ENCODE data around the gene TMEM39B.
"Not testable (repeated sequence)": the region's sequence is repeated elsewhere in the genome, so short reads cannot be mapped to it uniquely, and the experiment has no call there.

Gene TMEM39B

DNA sequence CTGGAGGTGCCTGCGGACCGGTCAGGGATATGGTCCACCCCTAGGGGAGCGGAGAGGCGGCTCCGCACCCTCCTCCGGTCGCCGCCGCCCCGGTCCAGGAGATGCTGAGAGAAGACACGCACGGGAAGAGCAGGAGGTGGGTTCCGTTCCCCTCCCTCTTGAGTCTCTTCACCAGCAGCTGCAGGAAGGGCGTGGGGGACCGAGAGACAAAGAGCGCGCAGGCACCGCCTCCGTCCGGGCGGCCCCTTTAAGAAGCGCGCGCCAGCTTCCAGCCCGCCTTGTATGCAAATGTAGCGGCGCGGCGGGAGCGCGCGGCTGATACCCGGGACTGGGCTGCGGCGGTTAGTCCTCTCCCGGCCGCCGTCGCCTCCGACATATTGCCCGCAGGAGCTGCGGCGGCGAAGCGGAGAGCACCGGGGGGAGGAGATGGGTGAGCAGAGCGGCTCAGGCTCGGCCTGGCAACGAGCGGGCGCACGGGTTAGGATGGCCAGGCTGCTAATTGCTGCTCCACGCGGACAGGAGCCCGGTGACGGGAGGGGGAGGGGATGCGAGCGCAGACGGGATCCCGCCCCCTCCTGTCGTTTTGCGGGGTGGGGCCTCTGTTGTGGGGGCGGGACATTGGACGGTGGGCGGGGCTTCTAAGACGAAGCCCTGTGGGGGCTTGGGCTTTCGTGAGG is at the start of gene TMEM39B:
Gene TMEM39B (plus strand): TSS at position 318 of the 677 bp plus-strand sequence. CDS start 109 bp downstream, at position 427.
- DNase-seq: peak; percentile 94

DNA sequence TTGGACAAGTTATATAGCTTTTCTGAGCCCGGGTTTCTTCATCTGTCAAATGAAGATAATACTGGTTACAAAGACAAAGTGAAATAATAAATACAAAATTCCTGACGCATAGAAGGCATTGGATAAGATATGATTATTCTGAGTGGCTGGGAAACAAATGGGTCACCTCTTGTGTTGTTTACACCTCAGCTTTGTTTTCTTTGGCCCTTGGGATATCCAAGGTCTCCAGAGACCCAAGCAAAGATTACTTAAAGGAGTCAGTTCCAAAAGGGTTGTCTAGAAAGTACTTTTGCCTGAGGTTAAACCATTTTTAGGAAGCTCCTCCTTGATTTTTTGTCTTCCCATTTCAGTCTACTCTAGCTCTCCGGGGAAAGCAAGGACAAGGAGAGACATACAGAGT is 49.4 kb upstream of the TMEM39B start:
- no peak for DNase-seq

DNA sequence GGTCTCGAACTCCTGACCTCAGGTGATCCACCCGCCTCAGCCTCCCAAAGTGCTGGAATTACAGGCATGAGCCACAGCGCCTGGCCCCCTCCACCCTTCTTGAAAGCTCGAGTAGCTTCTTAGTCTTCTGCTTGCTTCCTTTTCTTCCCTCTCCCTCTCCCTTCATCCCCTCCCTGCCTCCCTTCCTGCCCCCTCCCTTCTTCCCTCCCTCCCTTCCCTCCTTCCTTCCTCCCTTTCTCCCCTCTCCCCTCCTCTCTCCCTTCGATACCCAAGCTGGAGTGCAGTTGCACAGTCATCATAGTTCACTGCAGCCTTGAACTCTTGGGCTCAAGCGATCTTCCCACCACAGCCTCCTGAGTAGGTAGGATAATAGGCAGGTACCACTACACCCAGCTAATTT is 47.2 kb upstream of the TMEM39B start:
- DNase-seq: no peak

DNA sequence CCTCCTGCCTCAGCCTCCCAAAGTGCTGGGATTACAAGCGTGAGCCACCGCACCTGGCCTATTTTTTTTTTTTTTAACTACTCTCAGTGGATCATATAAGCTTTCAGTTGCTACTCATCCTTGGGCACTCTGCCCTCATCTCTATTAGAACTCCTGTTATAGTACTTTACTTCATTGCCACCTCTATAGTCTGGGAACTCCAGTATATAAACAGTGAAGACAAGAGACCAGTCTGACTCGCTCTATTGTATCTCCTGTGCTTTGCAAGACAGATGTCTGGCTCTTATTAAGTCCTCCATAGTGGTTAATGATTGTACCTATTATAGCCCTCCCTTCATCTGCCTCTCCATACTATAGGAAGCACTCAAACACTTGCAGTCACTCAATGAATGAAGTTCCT is 44.0 kb upstream of the TMEM39B start:
- no peak for DNase-seq

DNA sequence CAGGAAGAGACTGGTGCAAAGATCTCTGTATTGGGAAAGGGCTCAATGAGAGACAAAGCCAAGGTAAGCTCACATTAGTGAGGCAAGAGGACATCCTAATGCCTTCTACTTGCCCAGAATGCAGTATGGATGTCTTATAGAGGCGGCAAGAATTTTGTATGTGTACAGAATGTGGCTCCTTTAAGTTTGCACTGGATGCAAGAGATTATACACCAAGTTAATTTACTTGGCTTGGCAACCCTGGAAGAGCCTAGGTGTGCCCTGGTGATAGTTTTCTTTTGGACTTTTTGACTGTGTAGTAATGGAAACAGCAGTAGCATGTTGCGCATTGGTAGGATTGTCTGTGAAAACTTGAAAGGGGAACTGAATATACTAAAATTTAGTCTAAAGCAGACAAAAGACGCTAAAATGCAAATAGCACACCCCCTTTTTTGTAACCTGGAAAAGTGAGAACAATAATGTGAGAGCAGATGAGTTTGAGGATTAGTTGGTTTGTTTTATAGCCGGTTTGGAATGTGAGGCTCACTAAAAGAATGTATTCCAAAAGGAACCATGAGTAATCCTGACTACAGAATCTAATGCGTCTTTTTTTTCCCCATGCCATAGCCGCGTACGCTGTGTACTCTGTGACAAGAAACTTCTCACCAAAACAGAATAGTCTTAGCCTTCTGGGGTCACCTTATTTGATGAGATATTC is 41.0 kb upstream of the TMEM39B start:
- no peak for DNase-seq

DNA sequence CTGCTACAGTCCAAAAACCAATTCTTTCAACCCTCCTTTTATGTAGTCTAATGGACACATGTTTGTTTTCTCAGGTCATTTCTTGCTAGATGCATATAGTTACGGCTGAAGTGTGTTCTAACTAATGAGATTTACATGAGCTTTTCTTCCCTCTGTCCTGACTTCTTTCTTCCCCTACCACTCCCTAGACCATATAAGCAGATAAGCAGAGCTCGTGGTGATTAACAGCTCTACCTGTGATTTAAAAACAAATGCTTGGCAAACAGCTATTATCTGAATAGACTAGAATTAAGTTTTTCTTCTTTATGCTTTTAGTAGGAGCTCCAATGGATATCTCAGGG is 40.5 kb upstream of the TMEM39B start:
- DNase-seq: no peak

DNA sequence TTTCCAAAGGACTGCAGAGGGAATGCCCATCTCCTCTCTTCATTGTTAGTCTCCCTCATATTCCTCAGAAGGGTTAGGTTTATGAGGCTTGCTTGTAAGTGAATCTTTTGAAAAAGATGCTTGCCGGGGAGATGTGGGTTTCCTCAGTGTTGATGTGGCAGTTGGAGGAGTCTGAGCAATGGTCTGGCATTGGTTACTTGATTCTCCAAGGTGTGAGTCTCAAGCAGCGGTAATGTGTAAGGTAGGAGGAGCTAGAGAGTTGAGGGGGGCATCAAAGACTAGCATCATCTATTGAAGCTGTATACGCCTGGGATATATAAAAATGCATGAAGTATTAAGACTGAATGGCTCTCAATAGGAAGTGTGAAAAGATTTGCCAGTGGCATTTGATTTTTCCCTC is 37.6 kb upstream of the TMEM39B start:
- DNase-seq: no peak

DNA sequence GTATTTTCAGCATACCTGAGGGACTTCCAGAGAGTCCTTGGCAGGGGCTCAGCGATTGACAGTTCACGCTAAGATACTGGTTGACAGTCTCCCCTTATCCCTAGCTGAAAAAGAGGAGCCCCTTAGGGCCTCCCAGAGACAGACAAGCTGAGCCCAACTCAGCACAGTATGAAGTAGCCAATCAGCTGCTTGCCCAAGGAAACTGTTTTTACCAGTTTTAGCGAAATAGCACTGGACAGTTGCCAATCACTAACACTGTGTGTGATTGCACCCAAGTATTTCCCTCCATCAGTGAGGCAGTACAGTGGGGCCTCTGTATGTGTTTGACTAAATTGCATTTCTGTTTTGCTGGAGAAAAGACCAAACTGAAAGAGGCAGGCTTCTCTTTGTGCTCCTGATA is 32.0 kb upstream of the TMEM39B start:
- no peak for DNase-seq

DNA sequence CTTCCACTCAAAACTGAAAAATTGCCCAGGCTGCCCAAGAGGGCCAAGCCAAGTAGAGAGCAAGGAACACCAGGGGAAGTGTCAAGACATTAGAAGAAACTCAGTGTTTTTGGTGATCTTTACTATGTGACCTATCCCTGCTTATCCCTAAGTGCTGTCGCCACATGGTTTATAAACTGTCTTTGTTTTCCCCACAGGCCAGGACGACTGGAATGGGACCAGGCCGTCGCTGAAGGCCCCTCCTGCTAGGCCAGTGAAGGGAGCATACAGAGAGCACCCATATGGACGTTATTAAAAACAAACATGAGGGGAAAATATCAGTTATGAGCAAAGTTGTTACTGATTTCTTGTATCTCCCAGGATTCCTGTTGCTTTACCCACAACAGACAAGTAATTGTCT is 30.4 kb upstream of the TMEM39B start:
- DNase-seq: no peak

DNA sequence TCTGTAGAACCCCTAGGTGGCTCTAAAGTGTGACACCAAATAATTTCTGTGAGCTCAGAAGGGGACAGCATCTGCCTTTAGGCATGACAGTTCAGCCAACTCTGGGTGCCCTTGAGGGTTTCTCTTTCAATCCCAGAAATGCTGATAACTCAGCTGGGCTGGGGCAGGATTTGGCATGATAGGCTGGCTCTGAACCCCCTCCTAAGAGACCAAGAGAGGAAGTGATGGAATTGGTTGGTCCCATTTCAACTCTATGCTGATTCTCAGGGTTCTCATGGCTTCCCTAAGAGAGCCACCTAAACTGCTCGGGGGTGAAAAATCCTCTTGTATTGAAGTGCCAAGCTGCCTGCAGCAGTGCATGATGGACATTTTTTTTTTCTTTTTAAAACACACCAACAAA is 28.5 kb upstream of the TMEM39B start:
- DNase-seq: no peak

DNA sequence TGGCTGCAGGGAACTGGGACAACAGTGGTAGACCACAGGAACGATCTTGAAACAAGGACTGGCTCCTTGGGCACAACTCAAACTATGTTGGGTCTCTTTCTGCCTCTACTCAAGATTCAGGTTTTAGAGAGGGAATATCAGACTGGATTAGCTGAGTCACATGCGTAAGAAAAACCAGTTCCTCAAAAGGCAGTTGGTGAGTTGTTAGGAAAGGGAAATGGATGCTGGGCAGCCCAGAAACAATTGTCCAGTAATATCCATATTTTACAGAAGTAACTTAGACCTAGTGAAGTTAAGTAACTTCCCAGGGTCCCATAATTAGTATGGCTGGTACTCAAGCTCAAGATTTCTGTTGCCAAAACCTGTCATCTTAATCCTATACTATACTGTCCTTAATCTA is 27.0 kb upstream of the TMEM39B start:
- DNase-seq: no peak

DNA sequence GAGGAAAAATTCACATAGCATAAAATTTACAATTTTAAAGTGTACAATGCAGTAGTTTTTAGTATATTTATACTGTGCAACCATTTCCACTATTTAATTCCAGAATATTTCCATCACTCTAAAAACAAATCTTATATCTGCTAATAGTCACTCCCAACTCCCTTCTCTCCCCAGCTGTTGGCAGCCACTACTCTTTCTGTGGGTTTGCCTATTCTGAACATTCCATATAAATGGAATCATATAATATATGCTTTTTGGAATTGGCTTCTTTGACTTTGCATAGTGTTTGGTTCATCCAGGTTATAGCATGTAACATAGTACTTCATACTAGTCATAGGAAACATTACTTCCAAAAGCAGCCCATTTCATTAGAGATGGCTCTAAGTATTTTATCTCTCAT is 25.0 kb upstream of the TMEM39B start:
- DNase-seq: no peak

DNA sequence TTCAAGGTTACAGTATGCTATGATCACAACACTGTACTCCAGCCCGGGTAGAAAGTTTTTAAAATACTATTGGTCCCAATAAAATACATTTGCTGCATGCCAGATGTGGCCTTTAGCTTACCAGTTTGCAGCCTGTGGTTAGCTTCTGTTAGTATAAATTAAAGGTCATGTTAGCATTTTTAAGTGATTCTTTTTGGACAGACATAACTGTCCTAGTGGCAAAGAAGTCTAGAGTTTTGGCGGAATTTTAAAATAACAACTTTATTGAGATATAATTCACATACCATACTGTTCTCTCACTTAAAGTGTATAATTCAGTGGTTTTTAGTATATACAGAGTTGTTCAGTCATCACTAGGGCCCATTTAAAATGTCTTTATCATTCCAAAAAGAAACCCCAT is 24.3 kb upstream of the TMEM39B start:
- DNase-seq: no peak

DNA sequence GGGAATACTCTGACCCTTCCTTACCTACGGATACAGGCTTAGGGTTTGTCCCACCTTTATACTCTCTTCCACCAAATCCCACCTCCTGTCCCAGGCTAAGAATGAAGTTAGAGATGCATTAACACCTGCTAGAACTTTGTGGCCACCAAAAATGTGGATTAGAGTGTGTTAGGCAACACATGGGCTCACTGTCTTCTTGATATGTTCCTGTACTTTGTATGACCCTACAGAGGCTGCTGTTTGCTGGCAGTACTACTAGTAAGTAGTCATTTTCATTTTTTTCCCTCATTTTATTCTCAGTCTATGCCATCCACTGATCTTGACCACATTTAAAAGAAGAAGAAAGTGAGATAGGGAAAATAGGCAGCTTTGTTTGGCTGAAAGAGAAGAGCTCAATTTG is 21.0 kb upstream of the TMEM39B start:
- DNase-seq: no peak

DNA sequence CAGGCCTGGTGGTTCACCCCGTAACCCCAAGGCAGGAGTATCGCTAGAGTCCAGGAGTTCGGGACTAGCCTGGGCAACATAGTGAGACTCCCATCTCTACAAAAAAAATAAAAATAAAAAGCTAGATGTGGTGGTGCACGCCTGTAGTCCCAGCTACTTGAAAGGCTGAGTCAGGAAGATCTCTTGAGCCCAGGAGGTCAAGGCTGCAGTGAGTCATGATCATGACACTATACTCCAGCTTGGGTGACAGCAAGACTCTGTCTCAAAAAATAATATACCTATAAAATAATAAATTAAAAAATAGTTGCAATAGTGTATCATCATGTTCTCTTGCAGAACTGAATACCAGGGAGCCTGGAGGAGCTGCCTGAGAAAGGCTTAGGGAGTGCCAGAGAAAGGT is 19.9 kb upstream of the TMEM39B start:
- no peak for DNase-seq

DNA sequence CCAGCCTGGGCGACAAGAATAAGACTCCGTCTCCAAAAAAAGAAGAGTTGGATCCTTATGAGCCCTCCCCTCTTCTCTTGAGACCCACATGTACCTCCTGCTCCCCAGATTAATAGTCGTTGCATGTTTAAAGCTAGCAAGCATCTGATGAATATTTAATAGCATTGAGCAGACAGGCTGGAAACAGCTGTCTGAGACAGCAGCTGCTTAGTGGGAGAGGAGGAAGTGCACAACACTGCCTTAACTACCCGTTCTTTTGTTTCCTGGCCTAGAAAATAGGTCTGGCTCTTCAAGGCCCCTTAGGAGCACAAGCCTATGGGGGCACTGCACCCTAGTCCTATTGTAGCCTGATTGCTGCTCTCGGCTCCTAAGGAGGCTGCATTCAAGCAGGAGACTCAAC is 17.3 kb upstream of the TMEM39B start:
- no peak for DNase-seq

DNA sequence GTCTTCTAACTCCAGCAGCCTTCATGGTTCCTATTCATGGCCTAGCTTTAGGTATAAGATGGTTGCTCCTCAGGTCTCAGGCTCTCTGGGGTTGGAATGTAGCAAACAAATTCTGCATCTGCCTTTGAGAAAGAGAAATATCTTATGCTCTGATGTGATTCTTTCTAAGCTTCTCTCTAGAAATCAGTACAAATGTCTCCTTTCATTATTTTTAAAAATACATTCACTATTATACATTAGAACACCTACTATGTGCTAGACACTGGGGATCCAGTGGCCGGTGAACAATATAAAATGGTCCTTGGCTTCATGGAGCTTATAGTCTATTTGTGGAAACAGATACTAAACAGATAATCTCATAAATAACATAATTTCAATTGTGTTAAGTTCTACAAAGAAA is 16.1 kb upstream of the TMEM39B start:
- no peak for DNase-seq

DNA sequence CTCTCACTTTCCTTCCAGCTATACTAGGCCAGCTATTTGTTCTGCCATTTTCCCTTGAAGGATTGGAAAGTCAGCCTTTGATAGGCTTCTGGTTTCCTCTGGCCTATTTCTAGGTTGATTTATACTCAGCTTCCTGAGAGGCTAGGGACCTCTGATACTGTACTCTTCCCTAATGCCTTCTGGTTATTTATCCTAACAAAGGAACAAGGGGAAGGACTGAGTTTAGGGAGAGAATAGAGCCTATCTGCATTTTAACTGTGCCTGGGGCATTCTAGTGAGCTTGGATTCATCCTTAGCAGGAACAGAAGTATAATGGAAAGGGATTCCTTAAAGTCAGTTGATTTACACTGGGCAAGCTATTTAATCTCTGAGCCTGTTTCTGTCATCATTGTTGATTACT is 11.8 kb upstream of the TMEM39B start:
- no peak for DNase-seq

DNA sequence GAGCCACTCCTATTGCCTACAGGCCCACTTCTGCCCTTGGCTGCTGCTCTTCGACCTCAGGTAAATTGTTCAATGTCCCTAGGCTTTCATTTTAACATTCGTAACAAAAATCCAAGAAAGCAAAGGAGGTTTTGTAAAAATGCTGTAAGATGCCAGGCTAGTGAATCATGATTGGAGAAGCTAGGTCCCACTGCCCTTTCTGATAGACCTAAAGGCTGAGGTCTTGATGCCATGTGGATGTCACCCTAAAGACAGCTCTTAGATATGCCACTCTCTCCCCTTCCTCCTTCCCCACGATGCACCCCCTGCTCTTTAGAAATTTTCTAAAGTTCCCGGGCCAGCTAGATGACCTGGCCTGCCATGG is 9.9 kb upstream of the TMEM39B start:
- no peak for DNase-seq

DNA sequence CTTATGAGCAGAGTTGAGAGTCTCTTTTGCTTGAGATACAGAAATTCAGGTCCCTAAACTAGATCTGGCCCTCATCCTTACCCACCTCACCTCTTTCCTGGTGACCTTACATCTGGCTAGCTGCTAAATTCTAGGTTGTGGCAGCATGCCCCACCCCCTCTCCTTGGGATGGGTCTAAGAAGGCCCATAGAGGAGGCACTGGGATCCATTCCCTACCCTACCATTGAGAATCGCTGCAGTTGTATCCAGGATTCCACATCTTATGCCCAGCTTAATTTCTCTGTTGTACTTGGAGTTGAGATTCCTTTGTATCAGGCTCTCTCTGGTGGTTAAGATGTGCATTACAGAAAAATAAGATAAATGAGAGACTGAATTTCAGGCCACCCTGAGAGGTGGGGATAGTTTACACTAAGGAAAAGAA is 9.5 kb upstream of the TMEM39B start:
- no peak for DNase-seq

DNA sequence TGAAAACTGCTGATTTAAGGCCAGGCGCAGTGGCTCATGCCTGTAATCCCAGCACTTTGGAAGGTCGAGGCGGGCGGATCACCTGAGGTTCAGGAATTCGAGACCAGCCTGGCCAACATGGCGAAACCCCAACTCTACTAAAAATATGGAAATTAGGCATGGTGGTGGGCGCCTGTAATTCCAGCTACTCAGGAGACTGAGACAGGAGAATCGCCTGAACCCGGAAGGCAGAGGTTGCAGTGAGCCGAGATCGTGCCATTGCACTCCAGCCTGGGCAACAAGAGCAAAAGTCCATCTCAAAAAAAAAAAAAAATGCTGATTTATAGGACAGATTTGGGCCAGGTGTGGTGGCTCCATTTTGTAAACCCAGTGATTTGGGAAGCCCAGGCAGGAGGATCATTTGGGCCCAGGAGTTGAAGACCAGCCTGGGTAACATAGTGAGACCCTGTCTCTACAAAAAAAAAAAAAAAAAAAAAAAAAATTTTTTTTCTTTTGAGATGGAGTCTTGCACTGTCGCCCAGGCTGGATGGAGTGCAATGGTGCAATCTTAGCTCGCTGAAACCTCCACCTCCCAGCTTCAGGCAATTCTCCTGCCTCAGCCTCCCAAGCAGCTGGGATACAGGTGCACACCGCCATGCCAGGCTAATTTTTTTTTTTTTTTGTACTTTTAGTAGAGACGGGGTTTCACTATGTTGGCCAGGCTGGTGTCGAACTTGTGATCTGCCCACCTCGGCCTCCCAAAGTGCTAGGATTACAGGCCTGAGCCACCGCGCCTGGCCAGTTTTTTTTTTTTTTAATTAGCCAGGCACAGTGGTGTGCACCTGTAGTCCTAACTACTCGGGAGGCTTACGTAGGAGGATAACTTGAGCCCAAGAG is 6.9 kb upstream of the TMEM39B start:
- DNase-seq: not testable (repeated sequence)

DNA sequence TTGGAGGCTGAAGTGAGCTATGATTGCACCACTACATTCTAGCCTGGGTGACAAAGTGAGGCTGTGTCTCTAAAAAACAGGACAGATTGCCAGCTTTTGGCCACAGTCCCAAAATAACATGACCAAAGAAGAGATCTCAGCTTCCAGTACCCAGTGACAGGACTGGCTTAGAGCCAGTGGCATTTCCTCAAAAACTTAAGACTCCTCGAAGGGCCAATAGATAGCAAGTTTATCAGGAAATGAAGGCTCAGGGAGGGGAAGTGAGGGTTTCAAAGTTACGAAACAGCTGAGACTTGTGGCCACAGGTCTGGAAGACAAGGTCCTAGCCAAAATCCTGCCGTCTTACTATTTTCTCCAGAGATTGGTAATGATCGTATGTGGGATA is 6.3 kb upstream of the TMEM39B start:
- no peak for DNase-seq

DNA sequence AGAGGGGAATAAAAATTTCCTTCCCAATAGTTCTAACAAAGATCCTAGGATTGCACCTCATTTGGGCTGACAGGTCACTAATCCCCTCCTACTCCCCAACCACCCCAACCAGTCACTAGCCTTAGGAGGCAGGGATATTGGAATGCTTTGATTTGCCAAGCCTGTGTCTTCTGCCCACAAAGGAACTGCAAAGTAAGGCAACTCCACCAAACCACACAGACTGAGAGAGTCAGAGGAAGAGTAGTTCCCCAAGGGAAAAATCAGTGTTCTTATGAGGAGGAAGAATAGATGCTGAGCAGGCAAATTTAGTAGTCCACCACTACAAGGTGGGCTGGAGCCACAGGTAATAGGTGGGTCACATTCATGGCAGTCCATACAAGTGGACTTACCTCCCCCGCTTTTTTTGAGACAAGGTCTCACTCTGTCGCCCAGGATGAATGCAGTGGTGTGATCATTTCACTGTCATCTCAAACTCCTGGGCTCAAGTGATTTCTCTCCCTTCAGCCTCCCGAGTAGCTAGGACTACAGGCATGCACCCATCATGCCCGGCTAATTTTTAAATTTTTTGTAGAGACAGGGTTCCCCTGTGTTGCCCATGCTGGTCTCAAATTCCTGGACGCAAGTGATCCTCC is 3.7 kb upstream of the TMEM39B start:
- no peak for DNase-seq

Data from activated naive CD4-positive, alpha-beta T cell treated with anti-CD3 and anti-CD28 coated beads, Interleukin-2, amount 50 U/mL, for 16 hours (primary cell).